ENCODE data around the gene NR2F2.

The NR2F2 gene

DNA sequence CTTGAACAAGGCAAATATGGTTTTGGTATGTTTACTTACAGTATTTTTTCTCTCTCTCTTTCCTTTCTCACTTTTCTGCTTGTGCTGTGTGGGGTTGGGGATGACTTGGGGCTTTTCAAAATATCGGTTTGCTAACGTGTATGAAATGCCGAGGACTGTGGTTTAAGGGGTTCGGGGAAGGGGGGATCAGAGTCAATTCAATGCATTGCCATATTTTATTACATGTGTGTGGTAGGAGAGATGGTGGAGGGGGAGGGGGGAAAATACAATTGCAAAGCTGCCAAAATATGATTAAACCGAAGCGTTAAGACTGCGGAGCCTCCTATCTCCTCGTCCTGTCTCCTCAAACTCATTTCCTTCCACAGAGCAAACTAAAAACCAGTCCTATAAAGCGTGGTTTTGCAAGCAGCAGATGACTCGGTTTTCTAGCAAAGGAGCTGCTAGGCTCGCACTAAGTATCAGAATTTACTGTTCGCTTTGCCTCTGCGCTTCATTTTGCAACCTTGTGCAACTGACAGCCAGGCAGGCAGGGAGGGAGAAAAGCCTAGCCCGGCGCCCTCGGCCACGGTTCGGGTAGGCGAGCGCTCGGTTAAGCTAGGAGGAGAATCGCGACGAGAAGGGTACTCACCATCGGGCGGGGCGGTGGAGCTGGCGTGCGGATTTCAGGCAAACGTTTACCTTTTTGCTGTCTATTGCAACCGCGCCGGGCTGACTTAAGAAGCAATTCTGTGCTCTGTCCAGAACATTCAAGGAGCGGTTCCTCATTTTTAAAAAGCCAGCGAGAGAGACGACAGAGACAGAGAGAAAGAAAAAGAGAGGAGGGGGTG is 4.0 kb upstream of the NR2F2 start:
- no peak for TF ChIP-seq CTCF (IDR thresholded peaks at IDR 0.05; ENCODE audit: control extremely low read depth, extremely low read depth, low read depth, missing control alignments)
- ChIA-PET CTCF (interaction anchor here (0.7 to 3.0 kb wide), 15 partner anchors 9 to 919 kb away, joined by 3 to 21 read pairs (median 5); no protein-coding TSS in a partner anchor), POLR2A (no interaction called here)
- no peak for DNase-seq (ENCODE audit: extremely low spot score)

DNA sequence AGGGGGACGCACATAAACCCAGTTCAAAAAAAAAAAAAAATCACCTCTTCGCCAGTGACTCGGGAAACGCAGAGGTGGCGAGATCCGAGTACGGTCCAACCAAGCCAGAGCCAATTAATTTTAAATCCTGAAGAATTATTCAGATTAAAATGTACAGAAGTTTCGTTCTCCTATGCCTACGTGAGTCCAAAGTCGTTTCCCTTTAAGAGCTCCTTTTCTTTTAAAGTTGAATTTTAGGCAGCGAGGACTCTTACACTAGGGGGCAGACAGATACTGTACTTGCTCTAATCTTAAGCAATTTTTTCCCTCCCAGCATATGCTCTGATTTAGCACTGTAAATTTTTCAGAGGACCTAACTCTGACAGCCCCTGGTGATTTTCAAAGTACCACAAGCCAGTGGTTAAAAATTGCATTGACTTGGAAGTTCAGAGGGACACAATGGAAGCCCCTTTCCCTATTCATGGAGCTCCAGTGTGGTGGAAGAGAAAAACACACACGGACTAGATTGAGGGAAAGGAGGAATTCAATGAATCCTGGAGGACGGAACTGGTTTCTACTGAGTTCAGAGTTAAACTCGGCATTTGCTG is 3.3 kb upstream of the NR2F2 start:
- no peak for DNase-seq (ENCODE audit: extremely low spot score)
- no peak for TF ChIP-seq CTCF (IDR thresholded peaks at IDR 0.05; ENCODE audit: control extremely low read depth, extremely low read depth, low read depth, missing control alignments)
- POLR2A ChIA-PET: no interaction called here

DNA sequence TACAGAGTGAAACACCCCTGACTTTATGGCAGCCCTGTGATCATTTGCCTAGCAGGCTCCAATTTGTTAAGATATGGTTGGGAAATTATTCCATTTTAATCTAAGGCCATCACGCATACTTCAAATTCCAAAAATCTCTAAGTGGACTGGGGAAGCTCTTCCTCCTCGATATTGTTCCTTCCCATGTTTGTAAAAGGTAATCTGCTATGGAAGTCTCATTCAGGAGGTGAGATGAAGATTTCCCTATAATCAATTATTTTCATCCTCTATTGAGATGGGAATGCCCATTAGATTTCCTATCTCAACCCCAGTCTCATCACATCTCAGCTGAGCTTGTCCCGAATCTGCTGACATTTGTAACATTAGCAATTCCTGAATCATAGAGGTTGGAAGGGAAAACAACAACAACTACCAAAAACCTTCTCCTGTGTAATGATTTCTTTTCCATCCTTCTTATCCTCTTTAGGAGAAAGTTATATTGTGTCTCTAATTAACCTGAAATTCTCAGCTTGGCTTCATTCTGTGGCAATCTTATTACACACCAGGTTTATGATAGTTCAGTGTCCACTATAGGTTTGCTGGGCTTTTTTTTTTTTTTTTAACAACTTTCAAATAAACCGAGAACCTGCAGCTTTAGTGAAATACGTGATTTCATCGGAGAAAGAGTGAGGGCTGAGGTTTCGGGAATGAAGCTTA is 2.2 kb upstream of the NR2F2 start:
- ChIA-PET CTCF (interaction anchor here (1.2 to 3.0 kb wide), 8 partner anchors 8 to 916 kb away, joined by 3 to 21 read pairs (median 5); no protein-coding TSS in a partner anchor), POLR2A (no interaction called here)
- TF ChIP-seq CTCF (IDR thresholded peaks at IDR 0.05; ENCODE audit: control extremely low read depth, extremely low read depth, low read depth, missing control alignments): no peak
- no peak for DNase-seq (ENCODE audit: extremely low spot score)

More for the DNA sequence above, 3.3 kb upstream of the NR2F2 start:
- CTCF ChIA-PET: interaction anchor here (0.7 to 3.0 kb wide), 17 partner anchors 9 to 918 kb away, joined by 3 to 21 read pairs (median 5); no protein-coding TSS in a partner anchor

DNA sequence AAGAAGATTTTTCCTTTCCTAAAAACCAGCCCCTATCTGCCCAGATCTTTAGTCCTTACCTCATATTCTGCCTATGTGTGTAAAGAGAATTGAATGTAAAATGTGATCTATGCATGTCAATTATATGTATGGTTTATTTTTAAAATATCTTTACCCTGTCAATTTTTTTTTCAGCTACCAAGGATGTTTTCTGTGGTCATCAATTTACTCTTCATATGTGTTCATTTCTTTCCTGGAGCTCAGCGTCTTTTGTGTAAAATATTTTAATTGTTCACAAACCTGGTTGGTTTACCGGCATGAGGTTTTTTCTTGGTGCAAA is 1.7 kb upstream of the NR2F2 start:
- POLR2A ChIA-PET: no interaction called here
- no peak for TF ChIP-seq CTCF (IDR thresholded peaks at IDR 0.05; ENCODE audit: control extremely low read depth, extremely low read depth, low read depth, missing control alignments)
- CTCF ChIA-PET: interaction anchor here (1.4 to 3.0 kb wide), 3 partner anchors 17 to 906 kb away, joined by 4 to 21 read pairs (median 19); no protein-coding TSS in a partner anchor
- no peak for DNase-seq (ENCODE audit: extremely low spot score)

GRCh38 chr15:96329403-96329981 is 1.0 kb upstream of the NR2F2 start:
- no peak for DNase-seq (ENCODE audit: extremely low spot score)
- ChIA-PET POLR2A (no interaction called here), CTCF (no interaction called here)
- TF ChIP-seq CTCF (IDR thresholded peaks at IDR 0.05; ENCODE audit: control extremely low read depth, extremely low read depth, low read depth, missing control alignments): no peak

- no peak for DNase-seq (ENCODE audit: extremely low spot score)
- TF ChIP-seq CTCF (IDR thresholded peaks at IDR 0.05; ENCODE audit: control extremely low read depth, extremely low read depth, low read depth, missing control alignments): no peak
- CTCF ChIA-PET: no interaction called here
- POLR2A ChIA-PET: no interaction called here
These were observed 443 bp upstream of the NR2F2 start for GRCh38 chr15:96330064-96330449.

Data from GM10248 (cell line).